ENCODE results near the gene LLGL1. TPM values are rescaled to one million over a fixed set of nuclear protein-coding genes. Genes with fewer than 3 reads are reported as not detected.

LLGL1 gene
- total and polyA plus RNA-seq, 2 donors (not counting 1 experiment from before 2014, with no cell fraction given), result 15.1 to 32.2 TPM

DNA sequence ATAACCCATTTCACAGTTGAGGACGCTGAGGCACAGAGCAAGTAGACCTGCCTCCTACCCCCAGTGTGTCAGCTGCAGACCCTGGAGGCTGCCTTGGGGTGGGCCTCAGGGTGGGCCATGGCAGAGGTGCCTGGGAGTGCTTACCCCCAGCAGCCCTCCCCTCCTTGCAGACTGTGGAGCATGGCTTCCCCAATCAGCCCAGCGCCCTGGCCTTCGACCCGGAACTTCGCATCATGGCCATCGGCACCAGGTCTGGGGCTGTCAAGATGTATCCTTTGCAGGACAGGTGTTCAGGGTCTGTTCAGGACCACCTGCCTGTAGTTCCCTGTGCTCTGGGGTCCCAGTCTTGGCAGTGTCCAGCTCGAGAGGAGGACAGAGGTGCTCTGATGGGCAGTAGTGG lies 4.3 kb downstream of the LLGL1 start:
- Histone ChIP-seq H2AFZ (ENCODE audit: low read length) (no peak overlapping the region), H3K4me3 (replicated peaks in 1 of 4; ENCODE audit: control extremely low read depth in 1 of 4, insufficient read depth in 1 of 4, low read depth in 3 of 4, low read length in 4 of 4) (no peak overlapping the region), H4K20me1 (ENCODE audit: control insufficient read depth, extremely low read depth, insufficient read depth, low read length) (no peaks in the 10 kb centered on the region), H3K27ac (ENCODE audit: insufficient read depth, low read length) (no peak overlapping the region), H3K79me2 (ENCODE audit: control insufficient read depth, insufficient read depth, low read length) (peaks cover 11% of the 10 kb centered on the region), H3K4me1 (ENCODE audit: control insufficient read depth, extremely low read depth, insufficient read depth, low read length) (peaks cover 7% of the 10 kb centered on the region), H3K9ac (ENCODE audit: insufficient read depth, low read length) (no peak overlapping the region), H3K4me2 (ENCODE audit: extremely low read depth, insufficient read depth, low read length) (no peak overlapping the region), H3K9me3 (ENCODE audit: control insufficient read depth, insufficient read depth, low read depth, low read length) (no peaks in the 10 kb centered on the region), H3K36me3 (ENCODE audit: control insufficient read depth, insufficient read depth, low read length) (peaks cover 12% of the 10 kb centered on the region), H3K27me3 (ENCODE audit: control insufficient read depth, insufficient read depth, low read length) (no peaks in the 10 kb centered on the region)
- TF ChIP-seq, protein P1, sequence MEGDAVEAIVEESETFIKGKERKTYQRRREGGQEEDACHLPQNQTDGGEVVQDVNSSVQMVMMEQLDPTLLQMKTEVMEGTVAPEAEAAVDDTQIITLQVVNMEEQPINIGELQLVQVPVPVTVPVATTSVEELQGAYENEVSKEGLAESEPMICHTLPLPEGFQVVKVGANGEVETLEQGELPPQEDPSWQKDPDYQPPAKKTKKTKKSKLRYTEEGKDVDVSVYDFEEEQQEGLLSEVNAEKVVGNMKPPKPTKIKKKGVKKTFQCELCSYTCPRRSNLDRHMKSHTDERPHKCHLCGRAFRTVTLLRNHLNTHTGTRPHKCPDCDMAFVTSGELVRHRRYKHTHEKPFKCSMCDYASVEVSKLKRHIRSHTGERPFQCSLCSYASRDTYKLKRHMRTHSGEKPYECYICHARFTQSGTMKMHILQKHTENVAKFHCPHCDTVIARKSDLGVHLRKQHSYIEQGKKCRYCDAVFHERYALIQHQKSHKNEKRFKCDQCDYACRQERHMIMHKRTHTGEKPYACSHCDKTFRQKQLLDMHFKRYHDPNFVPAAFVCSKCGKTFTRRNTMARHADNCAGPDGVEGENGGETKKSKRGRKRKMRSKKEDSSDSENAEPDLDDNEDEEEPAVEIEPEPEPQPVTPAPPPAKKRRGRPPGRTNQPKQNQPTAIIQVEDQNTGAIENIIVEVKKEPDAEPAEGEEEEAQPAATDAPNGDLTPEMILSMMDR (conservative IDR thresholded peaks at IDR 0.05 in 1 of 2, IDR thresholded peaks at IDR 0.05 in 1 of 2; ENCODE audit: low read depth in 1 of 2, low read length in 2 of 2), result no peak
- TF ChIP-seq EZH2 (IDR thresholded peaks at IDR 0.05; ENCODE audit: low read length, missing control alignments), result no peak
- DNase-seq (ENCODE audit: low read depth in 2 of 2), result no peak

DNA sequence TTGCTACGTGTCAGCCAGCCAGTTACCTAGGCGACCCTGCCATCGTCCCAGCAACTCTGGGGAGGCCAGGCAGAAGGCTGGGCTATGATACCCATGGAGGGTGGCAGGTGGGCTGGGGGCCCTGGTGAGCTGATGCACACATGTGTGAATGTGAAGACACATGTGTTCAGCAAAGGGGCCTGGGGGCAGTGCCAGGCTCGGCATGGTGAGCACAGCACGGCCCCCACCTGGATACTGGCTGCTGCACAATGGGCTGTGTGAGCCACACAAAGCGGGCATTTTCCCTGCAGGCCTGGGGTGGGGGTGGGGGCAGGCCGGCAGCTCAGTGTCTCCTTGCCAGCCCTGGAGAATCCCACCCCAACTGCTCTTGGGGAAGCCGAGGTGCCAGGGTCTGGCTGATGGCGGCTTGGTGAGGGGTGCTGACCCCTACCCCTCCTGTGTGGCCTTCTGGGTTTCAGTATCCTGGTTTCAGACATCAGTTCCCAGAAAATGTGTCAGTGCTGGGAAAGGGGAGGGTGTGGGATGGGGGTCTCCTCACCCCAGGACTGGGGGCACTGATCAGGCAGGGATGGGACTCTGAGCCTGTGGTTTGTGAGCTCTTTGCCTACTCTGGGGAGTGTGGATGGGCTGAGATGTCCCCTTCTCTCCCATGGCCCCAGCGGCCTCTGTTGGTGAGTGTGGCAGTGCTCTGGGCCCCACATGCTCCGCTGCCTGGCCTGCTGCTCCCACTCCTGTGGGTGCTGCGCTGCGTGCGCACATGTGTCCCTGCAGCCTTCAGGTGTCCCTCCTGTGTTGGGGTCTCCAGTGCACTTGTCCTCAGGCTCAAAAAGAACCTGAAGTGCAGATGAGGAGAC lies 5.1 kb downstream of the LLGL1 start:
- H3K9ac ChIP-seq (ENCODE audit: insufficient read depth, low read length), result no peak overlapping the region
- H2AFZ ChIP-seq (ENCODE audit: low read length), result no peak overlapping the region
- DNase-seq (ENCODE audit: low read depth in 2 of 2), result no peak
- no peaks in the 10 kb centered on the region for H3K27me3 ChIP-seq (ENCODE audit: control insufficient read depth, insufficient read depth, low read length)
- H3K27ac ChIP-seq (ENCODE audit: insufficient read depth, low read length), result no peak overlapping the region
- no peaks in the 10 kb centered on the region for H4K20me1 ChIP-seq (ENCODE audit: control insufficient read depth, extremely low read depth, insufficient read depth, low read length)
- no peaks in the 10 kb centered on the region for H3K9me3 ChIP-seq (ENCODE audit: control insufficient read depth, insufficient read depth, low read depth, low read length)
- H3K4me3 ChIP-seq (replicated peaks in 1 of 4; ENCODE audit: control extremely low read depth in 1 of 4, insufficient read depth in 1 of 4, low read depth in 3 of 4, low read length in 4 of 4), result no peak overlapping the region
- H3K36me3 ChIP-seq (ENCODE audit: control insufficient read depth, insufficient read depth, low read length), result peaks cover 13% of the 10 kb centered on the region
- peaks cover 3% of the 10 kb centered on the region for H3K4me1 ChIP-seq (ENCODE audit: control insufficient read depth, extremely low read depth, insufficient read depth, low read length)
- no peak overlapping the region for H3K4me2 ChIP-seq (ENCODE audit: extremely low read depth, insufficient read depth, low read length)
- peaks cover 11% of the 10 kb centered on the region for H3K79me2 ChIP-seq (ENCODE audit: control insufficient read depth, insufficient read depth, low read length)
- TF ChIP-seq, protein P1 (conservative IDR thresholded peaks at IDR 0.05 in 1 of 2, IDR thresholded peaks at IDR 0.05 in 1 of 2; ENCODE audit: low read depth in 1 of 2, low read length in 2 of 2), result no peak
- no peak for TF ChIP-seq EZH2 (IDR thresholded peaks at IDR 0.05; ENCODE audit: low read length, missing control alignments)

DNA sequence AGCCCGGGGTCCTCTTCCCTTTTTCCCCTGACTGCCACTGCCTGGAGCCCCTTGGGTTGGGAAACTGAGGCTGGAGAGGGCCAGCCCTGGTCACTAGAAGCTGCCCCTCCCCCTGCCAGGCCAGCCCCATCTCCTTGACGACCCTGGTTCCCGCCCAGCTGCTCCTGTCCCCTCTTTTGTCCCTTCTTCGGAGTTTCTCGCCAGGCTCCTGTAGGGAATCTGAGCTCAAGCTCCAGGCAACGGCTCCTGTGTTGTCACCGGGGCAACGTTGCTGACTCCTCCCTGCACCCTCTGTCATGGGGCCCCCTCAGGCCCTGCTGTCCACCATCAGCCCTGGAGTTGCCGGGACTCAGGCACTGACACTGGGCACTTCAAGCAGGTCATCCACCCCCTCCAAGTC lies 5.7 kb downstream of the LLGL1 start:
- Histone ChIP-seq H3K4me2 (ENCODE audit: extremely low read depth, insufficient read depth, low read length) (no peak overlapping the region), H2AFZ (ENCODE audit: low read length) (no peak overlapping the region), H3K79me2 (ENCODE audit: control insufficient read depth, insufficient read depth, low read length) (peaks cover 9% of the 10 kb centered on the region), H3K9me3 (ENCODE audit: control insufficient read depth, insufficient read depth, low read depth, low read length) (no peaks in the 10 kb centered on the region), H4K20me1 (ENCODE audit: control insufficient read depth, extremely low read depth, insufficient read depth, low read length) (no peaks in the 10 kb centered on the region), H3K27me3 (ENCODE audit: control insufficient read depth, insufficient read depth, low read length) (no peaks in the 10 kb centered on the region), H3K36me3 (ENCODE audit: control insufficient read depth, insufficient read depth, low read length) (peaks cover 16% of the 10 kb centered on the region), H3K4me1 (ENCODE audit: control insufficient read depth, extremely low read depth, insufficient read depth, low read length) (peaks cover 3% of the 10 kb centered on the region), H3K27ac (ENCODE audit: insufficient read depth, low read length) (no peak overlapping the region), H3K9ac (ENCODE audit: insufficient read depth, low read length) (no peak overlapping the region), H3K4me3 (replicated peaks in 1 of 4; ENCODE audit: control extremely low read depth in 1 of 4, insufficient read depth in 1 of 4, low read depth in 3 of 4, low read length in 4 of 4) (no peak overlapping the region)
- no peak for DNase-seq (ENCODE audit: low read depth in 2 of 2)
- TF ChIP-seq, protein P1 (conservative IDR thresholded peaks at IDR 0.05 in 1 of 2, IDR thresholded peaks at IDR 0.05 in 1 of 2; ENCODE audit: low read depth in 1 of 2, low read length in 2 of 2), result no peak
- no peak for TF ChIP-seq EZH2 (IDR thresholded peaks at IDR 0.05; ENCODE audit: low read length, missing control alignments)

All from fibroblast of lung (primary cell).